ENCODE data around the gene TRIM72.

GRCh38 chr16:31268033-31268365 lies 54.1 kb downstream of the TRIM72 start:
- no peak for TF ChIP-seq POLR2A (IDR thresholded peaks at IDR 0.05; ENCODE audit: low read depth, low read length)
- TF ChIP-seq CTCF (IDR thresholded peaks at IDR 0.05; ENCODE audit: extremely low read depth in 1 of 2, insufficient read depth in 1 of 2, low read depth in 1 of 2, low read length in 2 of 2) = no peak
- TF ChIP-seq POLR2AphosphoS5 (IDR thresholded peaks at IDR 0.05; ENCODE audit: insufficient read depth, low read depth, low read length) = no peak
- no peak for TF ChIP-seq GATA2 (IDR thresholded peaks at IDR 0.05; ENCODE audit: insufficient read depth, insufficient read length, low read depth, low read length)
- no peak for TF ChIP-seq JUN (IDR thresholded peaks at IDR 0.05; ENCODE audit: borderline replicate concordance, insufficient read depth, insufficient read length, low read depth)
- TF ChIP-seq EZH2 (IDR thresholded peaks at IDR 0.05; ENCODE audit: borderline replicate concordance, low read depth, low read length, severe bottlenecking) = no peak
- no peak for TF ChIP-seq MAX (IDR thresholded peaks at IDR 0.05; ENCODE audit: insufficient read depth, insufficient read length)
- no peak for TF ChIP-seq MYC (IDR thresholded peaks at IDR 0.05; ENCODE audit: low read depth, low read length)

All from endothelial cell of umbilical vein (primary cell).